ENCODE results near the gene PPP1R3G. TPM values are rescaled to one million over a fixed set of nuclear protein-coding genes. Genes with fewer than 3 reads are reported as not detected.
A peak's percentile ranks its signal among the peaks of the same experiment; 100 is the strongest.

PPP1R3G gene
- 0.41 TPM for total RNA-seq
- long read RNA-seq, full-length matches to known transcripts: 3 of 3 reads
- long read RNA-seq, partial matches to known transcripts: 0 of 3 reads
- long read RNA-seq, other reads (novel, unspliced or antisense): 0 of 3 reads

GRCh38 chr6:5084781-5085647, at the start of gene PPP1R3G:
TSS of gene PPP1R3G (plus strand) at chr6:5085341. CDS start at chr6:5085486, 145 bp downstream.
- intact Hi-C loops (cut with DNase I): no loop called here
- H3K36me3 ChIP-seq: no peaks in the 10 kb centered on the region
- TF ChIP-seq CTCF (IDR thresholded peaks at IDR 0.05): no peak
- DNase-seq: peak; percentile 54
- H3K9me3 ChIP-seq: no peaks in the 10 kb centered on the region
- peak; percentile 69 to 77 for ATAC-seq
- H3K4me1 ChIP-seq: peaks cover 21% of the 10 kb centered on the region
- peak within 1 kb of the TSS; percentile 74 for H3K27ac ChIP-seq
- H3K4me3 ChIP-seq: peak within 1 kb of the TSS; percentile 69
- H3K27me3 ChIP-seq (ENCODE audit: low read depth): peaks cover 33% of the 10 kb centered on the region

- DNase-seq: no peak
- H3K4me1 ChIP-seq: no peaks in the 10 kb centered on the region
- no peak overlapping the region for H3K4me3 ChIP-seq
- H3K27ac ChIP-seq: no peak overlapping the region
- no peak for ATAC-seq
- H3K27me3 ChIP-seq (ENCODE audit: low read depth): no peaks in the 10 kb centered on the region
- no peak for TF ChIP-seq CTCF (IDR thresholded peaks at IDR 0.05)
- intact Hi-C loops (cut with DNase I): no loop called here
- no peaks in the 10 kb centered on the region for H3K36me3 ChIP-seq
- no peaks in the 10 kb centered on the region for H3K9me3 ChIP-seq
Measured at GRCh38 chr6:5036269-5036668, 48.9 kb upstream of the PPP1R3G start.

- Histone ChIP-seq H3K27ac (no peak overlapping the region), H3K36me3 (no peaks in the 10 kb centered on the region), H3K9me3 (no peaks in the 10 kb centered on the region), H3K4me1 (no peaks in the 10 kb centered on the region), H3K27me3 (ENCODE audit: low read depth) (no peaks in the 10 kb centered on the region), H3K4me3 (no peak overlapping the region)
- ATAC-seq (no peak), DNase-seq (no peak)
- intact Hi-C loops (cut with DNase I): no loop called here
- no peak for TF ChIP-seq CTCF (IDR thresholded peaks at IDR 0.05)
Measured at GRCh38 chr6:5041955-5042354, 43.2 kb upstream of the PPP1R3G start.

DNA sequence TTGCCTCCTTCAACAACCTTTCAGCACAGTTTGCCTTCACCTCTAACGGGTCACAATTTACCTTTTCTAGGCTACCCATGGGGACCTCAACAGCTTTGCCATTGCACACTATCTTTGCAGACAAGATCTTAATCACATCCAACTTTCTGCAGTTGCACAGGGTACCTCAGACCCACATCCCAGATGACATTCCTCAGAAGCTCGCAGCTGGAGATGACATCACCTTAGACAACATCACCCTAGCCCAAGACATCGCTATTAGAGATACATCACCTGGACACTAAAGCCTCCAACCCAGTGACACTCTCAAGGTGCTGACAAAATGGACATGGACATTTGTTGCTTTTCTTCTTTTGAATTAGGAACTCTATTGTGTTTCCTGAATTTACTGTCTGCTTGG, 42.7 kb upstream of the PPP1R3G start:
- Histone ChIP-seq H3K4me3 (no peak overlapping the region), H3K27ac (no peak overlapping the region), H3K36me3 (no peaks in the 10 kb centered on the region), H3K9me3 (no peaks in the 10 kb centered on the region), H3K4me1 (no peaks in the 10 kb centered on the region), H3K27me3 (ENCODE audit: low read depth) (no peaks in the 10 kb centered on the region)
- no peak for DNase-seq
- intact Hi-C loops (cut with DNase I): no loop called here
- no peak for TF ChIP-seq CTCF (IDR thresholded peaks at IDR 0.05)
- no peak for ATAC-seq

- H3K4me1 ChIP-seq: no peaks in the 10 kb centered on the region
- intact Hi-C loops (cut with DNase I): no loop called here
- DNase-seq (no peak), ATAC-seq (no peak)
- no peak for TF ChIP-seq CTCF (IDR thresholded peaks at IDR 0.05)
- H3K36me3 ChIP-seq: no peaks in the 10 kb centered on the region
- no peak overlapping the region for H3K27ac ChIP-seq
- no peaks in the 10 kb centered on the region for H3K9me3 ChIP-seq
- no peak overlapping the region for H3K4me3 ChIP-seq
- H3K27me3 ChIP-seq (ENCODE audit: low read depth): no peaks in the 10 kb centered on the region
Measured at GRCh38 chr6:5044866-5045265, 40.3 kb upstream of the PPP1R3G start.
